Brain microvascular endothelial cell (primary cell): Measurements from ENCODE around the gene GPR27.

Source experiments
- DNase-seq: peaks from one replicate; pipeline ENCODE4 v3.0.0-alpha.2; 2020
- H3K27ac ChIP-seq: fragments of 250-450 bp; sonication (Bioruptor Pico); 2 replicates; pipeline ENCODE4 v1.5.1; 2020; ENCODE audit warnings: mild to moderate bottlenecking, moderate library complexity
- H3K27me3 ChIP-seq: fragments of 250-450 bp; sonication (Bioruptor Pico); replicated peaks from 2 replicates; pipeline ENCODE4 v1.5.1; 2020; ENCODE audit warnings: mild to moderate bottlenecking
- H3K36me3 ChIP-seq: fragments of 250-450 bp; sonication (Bioruptor Pico); replicated peaks from 2 replicates; pipeline ENCODE4 v1.5.1; 2020; ENCODE audit warnings: mild to moderate bottlenecking
- H3K4me3 ChIP-seq: 2 replicates; pipeline ENCODE4 v1.5.1; 2011; ENCODE audit warnings: low read depth, mild to moderate bottlenecking, control low read depth, low read length, moderate library complexity
- CTCF ChIP-seq: IDR thresholded peaks from 2 replicates; pipeline ENCODE4 v1.5.1; 2011; ENCODE audit warnings: low read depth, mild to moderate bottlenecking, moderate library complexity, low read length, control low read depth, inconsistent platforms; ENCODE audit errors: missing control alignments
- in situ Hi-C: cut with HindIII; loops from 2 replicates; pipeline ENCODE4 v1.10.0; 2017; ENCODE audit warnings: low sequenced_read_pairs, low pct_ligation_motif_present

The GPR27 gene

GRCh38 chr3:71721651-71722157 is 32.0 kb upstream of the GPR27 start:
- DNase-seq = no peak
- peaks cover 13% of the 10 kb centered on the region for H3K27me3 ChIP-seq
- TF ChIP-seq CTCF = no peak
- no peaks in the 10 kb centered on the region for H3K36me3 ChIP-seq
- in situ Hi-C loops = no loop called here
- no peak overlapping the region for H3K4me3 ChIP-seq
- H3K27ac ChIP-seq = no peak overlapping the region

- no peak for TF ChIP-seq CTCF
- Histone ChIP-seq H3K4me3 (no peak overlapping the region), H3K27me3 (peaks cover 13% of the 10 kb centered on the region), H3K36me3 (no peaks in the 10 kb centered on the region), H3K27ac (no peak overlapping the region)
- DNase-seq = no peak
- in situ Hi-C loops = no loop called here
Measured at GRCh38 chr3:71722693-71723092, 31.0 kb upstream of the GPR27 start.

GRCh38 chr3:71723452-71724170 is 30.0 kb upstream of the GPR27 start:
- DNase-seq = no peak
- Histone ChIP-seq H3K36me3 (no peaks in the 10 kb centered on the region), H3K27me3 (peaks cover 13% of the 10 kb centered on the region), H3K27ac (no peak overlapping the region), H3K4me3 (no peak overlapping the region)
- in situ Hi-C loops = no loop called here
- no peak for TF ChIP-seq CTCF

- Histone ChIP-seq H3K27me3 (peaks cover 13% of the 10 kb centered on the region), H3K36me3 (no peaks in the 10 kb centered on the region), H3K4me3 (no peak overlapping the region), H3K27ac (no peak overlapping the region)
- in situ Hi-C loops = no loop called here
- TF ChIP-seq CTCF = no peak
- DNase-seq = no peak
Measured at GRCh38 chr3:71724171-71724453, 29.5 kb upstream of the GPR27 start.

- Histone ChIP-seq H3K27me3 (peaks cover 13% of the 10 kb centered on the region), H3K27ac (no peak overlapping the region), H3K4me3 (peak overlapping the region; percentile 65), H3K36me3 (no peaks in the 10 kb centered on the region)
- in situ Hi-C loops = no loop called here
- DNase-seq = no peak
- TF ChIP-seq CTCF = no peak
Measured at GRCh38 chr3:71724584-71725270, 28.9 kb upstream of the GPR27 start.
